Fibroblast of lung (primary cell): Measurements from ENCODE around the gene C6orf163. TPM values are rescaled to one million over a fixed set of nuclear protein-coding genes. Genes with fewer than 3 reads are reported as not detected.

Source experiments
- DNase-seq, 2 donors: peaks; one replicate each; pipeline versions ENCODE4 v3.0.0 to v3.0.0-alpha.2; 2010; ENCODE audit warnings: low read depth in 2 of 2
- H2AFZ ChIP-seq: 2 replicates; pipeline ENCODE4 v1.5.1; 2012; ENCODE audit warnings: low read length, control low read depth, inconsistent platforms
- H3K27ac ChIP-seq: 2 replicates; pipeline ENCODE4 v1.5.1; 2011; ENCODE audit warnings: low read length, control low read depth; ENCODE audit not compliant: insufficient read depth
- H3K27me3 ChIP-seq: 2 replicates; pipeline ENCODE4 v1.5.1; 2011; ENCODE audit warnings: mild to moderate bottlenecking, low read length; ENCODE audit not compliant: control insufficient read depth, insufficient read depth
- H3K36me3 ChIP-seq: 2 replicates; pipeline ENCODE4 v1.5.1; 2011; ENCODE audit warnings: low read length; ENCODE audit not compliant: control insufficient read depth, insufficient read depth
- H3K4me1 ChIP-seq: 2 replicates; pipeline ENCODE4 v1.5.1; 2011; ENCODE audit warnings: low read length; ENCODE audit not compliant: control insufficient read depth, insufficient read depth; ENCODE audit errors: extremely low read depth
- H3K4me2 ChIP-seq: 2 replicates; pipeline ENCODE4 v1.5.1; 2011; ENCODE audit warnings: low read length, control low read depth; ENCODE audit not compliant: insufficient read depth; ENCODE audit errors: extremely low read depth
- H3K4me3 ChIP-seq, 4 experiments: fragments of 200-600 bp in 1 of 4; sonication (generic) in 1 of 4; replicated peaks in 1 of 4; 2 replicates each; pipeline ENCODE4 v1.5.1; 2011 to 2016; ENCODE audit warnings: low read length in 4 of 4, low read depth in 3 of 4, mild to moderate bottlenecking in 3 of 4, control low read depth in 2 of 4, inconsistent platforms in 1 of 4, mixed read lengths in 1 of 4; ENCODE audit not compliant: insufficient read depth in 1 of 4; ENCODE audit errors: control extremely low read depth in 1 of 4
- H3K79me2 ChIP-seq: 2 replicates; pipeline ENCODE4 v1.5.1; 2012; ENCODE audit warnings: mild to moderate bottlenecking, low read length, inconsistent platforms; ENCODE audit not compliant: control insufficient read depth, insufficient read depth
- H3K9ac ChIP-seq: 2 replicates; pipeline ENCODE4 v1.5.1; 2011; ENCODE audit warnings: mild to moderate bottlenecking, low read length, control low read depth; ENCODE audit not compliant: insufficient read depth
- H3K9me3 ChIP-seq: 2 replicates; pipeline ENCODE4 v1.5.1; 2012; ENCODE audit warnings: low read depth, low read length; ENCODE audit not compliant: control insufficient read depth, insufficient read depth
- H4K20me1 ChIP-seq: 2 replicates; pipeline ENCODE4 v1.5.1; 2011; ENCODE audit warnings: low read length; ENCODE audit not compliant: control insufficient read depth, insufficient read depth; ENCODE audit errors: extremely low read depth
- EZH2 ChIP-seq: IDR thresholded peaks from 2 replicates; pipeline ENCODE4 v1.5.1; 2012; ENCODE audit warnings: low read length, control low read depth, mild to moderate bottlenecking; ENCODE audit errors: missing control alignments
- polyA plus RNA-seq, 2 donors: library from polyadenylated mRNA; depleted of rRNA in 1 of 2; stranded (reverse) in 1 of 2; unstranded in 1 of 2; fragments of >200 nt; gene quantifications; 2 replicates each; pipeline ENCODE4 v1.2.1, GENCODE V29; 2011 to 2012; ENCODE audit warnings: missing spikeins in 1 of 2
- total RNA-seq: library from RNA; depleted of rRNA; stranded (reverse); fragments of >200 nt; gene quantifications from 2 replicates; pipeline ENCODE4 v1.2.1, GENCODE V29; 2014
- TF ChIP-seq, protein P1 (sequence below), 2 donors: IDR thresholded peaks in 1 of 2; conservative IDR thresholded peaks in 1 of 2; 1 replicate in 1 of 2; 2 replicates in 1 of 2; pipeline ENCODE4 v1.5.1; 2011 to 2012; ENCODE audit warnings: low read length in 2 of 2, control low read depth in 1 of 2, inconsistent platforms in 1 of 2, low read depth in 1 of 2, mild to moderate bottlenecking in 1 of 2

C6orf163 gene
- total and polyA plus RNA-seq, 2 donors (not counting 1 experiment from before 2014, with no cell fraction given), result 0.33 to 2.8 TPM

DNA sequence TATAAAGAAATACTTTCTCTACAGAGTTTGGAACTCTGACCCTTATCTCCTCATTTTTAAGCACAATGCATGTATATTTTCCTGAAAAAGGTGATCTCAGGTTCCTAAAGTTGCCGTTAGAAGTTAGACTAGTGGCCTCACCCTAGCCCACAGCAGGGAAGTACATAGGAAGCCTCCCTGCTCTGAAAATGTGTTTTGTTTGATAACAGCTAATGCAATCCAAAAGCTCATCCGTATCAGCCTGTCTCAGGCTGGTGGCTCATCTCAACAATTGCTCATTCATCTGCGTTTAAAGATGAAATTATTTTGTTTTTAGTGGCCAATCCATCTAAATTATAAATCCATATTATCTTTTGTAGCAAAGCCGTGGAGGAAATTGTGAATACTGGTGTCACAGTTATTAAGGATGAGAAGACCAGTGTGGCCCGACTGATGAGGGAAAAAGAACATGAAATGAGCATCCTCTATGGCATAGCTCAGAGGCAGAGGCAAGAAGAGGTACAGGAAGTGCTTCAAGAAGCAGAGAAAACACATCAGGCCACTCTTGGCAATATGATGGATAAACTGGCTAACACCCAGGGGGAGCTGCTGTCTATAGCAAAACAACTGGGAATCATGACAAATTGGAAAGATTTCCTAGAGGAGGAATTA lies 20.1 kb downstream of the C6orf163 start:
- Histone ChIP-seq H3K27me3 (no peaks in the 10 kb centered on the region), H3K9ac (no peak overlapping the region), H4K20me1 (no peaks in the 10 kb centered on the region), H3K4me1 (no peaks in the 10 kb centered on the region), H3K27ac (no peak overlapping the region), H2AFZ (no peak overlapping the region), H3K9me3 (no peaks in the 10 kb centered on the region), H3K36me3 (no peaks in the 10 kb centered on the region), H3K4me2 (no peak overlapping the region), H3K79me2 (no peaks in the 10 kb centered on the region), H3K4me3 (no peak overlapping the region)
- TF ChIP-seq EZH2, result no peak
- TF ChIP-seq, protein P1, sequence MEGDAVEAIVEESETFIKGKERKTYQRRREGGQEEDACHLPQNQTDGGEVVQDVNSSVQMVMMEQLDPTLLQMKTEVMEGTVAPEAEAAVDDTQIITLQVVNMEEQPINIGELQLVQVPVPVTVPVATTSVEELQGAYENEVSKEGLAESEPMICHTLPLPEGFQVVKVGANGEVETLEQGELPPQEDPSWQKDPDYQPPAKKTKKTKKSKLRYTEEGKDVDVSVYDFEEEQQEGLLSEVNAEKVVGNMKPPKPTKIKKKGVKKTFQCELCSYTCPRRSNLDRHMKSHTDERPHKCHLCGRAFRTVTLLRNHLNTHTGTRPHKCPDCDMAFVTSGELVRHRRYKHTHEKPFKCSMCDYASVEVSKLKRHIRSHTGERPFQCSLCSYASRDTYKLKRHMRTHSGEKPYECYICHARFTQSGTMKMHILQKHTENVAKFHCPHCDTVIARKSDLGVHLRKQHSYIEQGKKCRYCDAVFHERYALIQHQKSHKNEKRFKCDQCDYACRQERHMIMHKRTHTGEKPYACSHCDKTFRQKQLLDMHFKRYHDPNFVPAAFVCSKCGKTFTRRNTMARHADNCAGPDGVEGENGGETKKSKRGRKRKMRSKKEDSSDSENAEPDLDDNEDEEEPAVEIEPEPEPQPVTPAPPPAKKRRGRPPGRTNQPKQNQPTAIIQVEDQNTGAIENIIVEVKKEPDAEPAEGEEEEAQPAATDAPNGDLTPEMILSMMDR (conservative IDR thresholded peaks at IDR 0.05 in 1 of 2, IDR thresholded peaks at IDR 0.05 in 1 of 2; ENCODE audit: low read depth in 1 of 2, low read length in 2 of 2), result no peak
- no peak for DNase-seq

DNA sequence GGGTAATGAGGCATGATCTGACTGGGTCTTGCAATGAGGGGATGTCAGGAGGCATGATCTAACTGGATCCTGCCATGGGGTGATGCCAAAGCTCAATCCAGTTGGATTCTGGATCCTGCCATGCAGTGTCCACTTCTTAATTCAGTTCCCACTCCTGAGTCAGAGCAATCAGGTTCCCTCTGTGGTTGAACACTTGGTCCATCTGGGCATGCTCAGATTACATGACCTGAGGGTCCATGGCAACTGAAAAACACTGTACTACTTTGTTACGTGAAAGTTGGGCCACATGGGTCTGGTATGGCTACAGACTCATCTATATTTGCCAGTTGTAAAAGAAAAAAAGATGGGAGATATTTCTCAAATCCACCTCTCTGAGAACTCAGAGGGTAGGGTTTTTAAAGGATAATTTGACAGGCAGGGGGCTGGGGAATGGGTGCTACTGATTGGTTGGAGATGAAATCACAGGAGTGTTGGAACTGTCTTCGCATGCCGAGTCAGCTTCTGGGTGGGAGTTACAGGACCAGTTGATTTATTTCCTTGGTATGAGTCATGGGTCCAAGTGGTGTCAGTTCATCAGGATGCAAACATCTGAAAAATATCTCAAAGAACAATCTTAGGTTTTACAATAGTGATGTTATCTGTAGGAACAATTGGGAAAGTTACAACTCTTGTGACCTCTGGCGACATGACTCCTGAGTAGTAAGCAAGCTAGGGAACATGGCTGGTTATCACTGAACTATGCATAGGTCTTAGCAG lies 21.6 kb downstream of the C6orf163 start:
- H3K79me2 ChIP-seq, result no peaks in the 10 kb centered on the region
- TF ChIP-seq, protein P1 (conservative IDR thresholded peaks at IDR 0.05 in 1 of 2, IDR thresholded peaks at IDR 0.05 in 1 of 2; ENCODE audit: low read depth in 1 of 2, low read length in 2 of 2), result no peak
- no peak for TF ChIP-seq EZH2
- no peaks in the 10 kb centered on the region for H3K36me3 ChIP-seq
- peak in 1 of 2 donors; percentile 31 for DNase-seq
- no peak overlapping the region for H3K9ac ChIP-seq
- H3K27ac ChIP-seq, result no peak overlapping the region
- no peak overlapping the region for H3K4me3 ChIP-seq
- no peaks in the 10 kb centered on the region for H3K4me1 ChIP-seq
- H3K27me3 ChIP-seq, result no peaks in the 10 kb centered on the region
- H3K4me2 ChIP-seq, result no peak overlapping the region
- H4K20me1 ChIP-seq, result no peaks in the 10 kb centered on the region
- no peaks in the 10 kb centered on the region for H3K9me3 ChIP-seq
- no peak overlapping the region for H2AFZ ChIP-seq

DNA sequence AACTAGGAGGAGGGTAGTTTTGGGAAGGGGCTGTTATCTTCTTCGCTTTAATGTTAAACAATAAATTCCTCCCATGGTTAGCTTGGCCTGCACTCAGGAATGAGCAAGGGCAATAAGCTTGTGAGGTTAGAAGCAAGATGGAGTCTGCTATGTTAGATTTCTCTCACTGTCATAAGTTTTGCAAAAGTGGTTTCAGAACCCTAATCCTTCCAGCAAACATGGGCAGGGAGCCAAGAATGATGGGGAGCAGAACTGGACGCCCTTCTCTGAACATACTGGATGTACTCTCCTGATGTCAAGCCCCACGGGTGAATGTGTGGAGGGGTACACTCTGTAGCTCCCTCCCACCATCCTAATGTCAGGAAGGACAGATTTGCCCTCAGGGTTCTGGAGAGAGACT lies 22.3 kb downstream of the C6orf163 start:
- Histone ChIP-seq H3K79me2 (no peaks in the 10 kb centered on the region), H3K4me3 (no peak overlapping the region), H3K9me3 (no peaks in the 10 kb centered on the region), H3K27me3 (no peaks in the 10 kb centered on the region), H3K4me2 (no peak overlapping the region), H3K36me3 (no peaks in the 10 kb centered on the region), H4K20me1 (no peaks in the 10 kb centered on the region), H2AFZ (no peak overlapping the region), H3K4me1 (no peaks in the 10 kb centered on the region), H3K9ac (no peak overlapping the region), H3K27ac (no peak overlapping the region)
- DNase-seq, result no peak
- TF ChIP-seq EZH2, result no peak
- TF ChIP-seq, protein P1 (conservative IDR thresholded peaks at IDR 0.05 in 1 of 2, IDR thresholded peaks at IDR 0.05 in 1 of 2; ENCODE audit: low read depth in 1 of 2, low read length in 2 of 2), result no peak
